RWPE2 (cell line): ENCODE measurements around the gene EIF3F.

Experiments used
- ATAC-seq: fragments of 200-7000 bp; cut with Tn5 transposase; 3 replicates; pipeline ENCODE4 v1.9.1; 2021; ENCODE audit warnings: low read depth
- DNase-seq: peaks from one replicate; pipeline ENCODE4 v3.0.0-alpha.2; 2020; ENCODE audit warnings: low spot score
- H3K27ac ChIP-seq: fragments of 450-650 bp; 2 replicates; pipeline ENCODE4 v1.5.1; 2017; ENCODE audit warnings: mild to moderate bottlenecking; ENCODE audit not compliant: poor library complexity, severe bottlenecking
- H3K27me3 ChIP-seq: fragments of 250-450 bp; sonication (Bioruptor Pico); 2 replicates; pipeline ENCODE4 v1.5.1; 2021; ENCODE audit warnings: mild to moderate bottlenecking, moderate library complexity; ENCODE audit not compliant: insufficient read depth, poor library complexity, severe bottlenecking
- H3K36me3 ChIP-seq: fragments of 250-450 bp; sonication (Bioruptor Pico); 2 replicates; pipeline ENCODE4 v1.5.1; 2020; ENCODE audit warnings: low read depth, mild to moderate bottlenecking, moderate library complexity
- H3K4me1 ChIP-seq: fragments of 250-450 bp; sonication (Bioruptor Pico); 2 replicates; pipeline ENCODE4 v1.5.1; 2021; ENCODE audit warnings: mild to moderate bottlenecking, moderate library complexity; ENCODE audit not compliant: insufficient read depth, poor library complexity, severe bottlenecking
- H3K4me3 ChIP-seq: fragments of 250-450 bp; sonication (Bioruptor Pico); 2 replicates; pipeline ENCODE4 v1.5.1; 2021; ENCODE audit warnings: mild to moderate bottlenecking, moderate library complexity; ENCODE audit not compliant: severe bottlenecking
- H3K9me3 ChIP-seq: fragments of 250-450 bp; sonication (Bioruptor Pico); 2 replicates; pipeline ENCODE4 v1.5.1; 2021; ENCODE audit warnings: mild to moderate bottlenecking, moderate library complexity; ENCODE audit not compliant: severe bottlenecking
- CTCF ChIP-seq: fragments of 450-650 bp; IDR thresholded peaks from one replicate; pipeline ENCODE4 v1.5.1; 2017; ENCODE audit warnings: mild to moderate bottlenecking, moderate library complexity; ENCODE audit not compliant: poor library complexity, severe bottlenecking

The EIF3F gene

GRCh38 chr11:8033305-8034105 lies 46.4 kb downstream of the EIF3F start:
- TF ChIP-seq CTCF = peak; percentile 81
- DNase-seq = no peak
- H3K36me3 ChIP-seq = no peaks in the 10 kb centered on the region
- no peaks in the 10 kb centered on the region for H3K9me3 ChIP-seq
- no peak overlapping the region for H3K4me3 ChIP-seq
- H3K27me3 ChIP-seq = no peaks in the 10 kb centered on the region
- H3K27ac ChIP-seq = no peak overlapping the region
- peak; percentile 77 for ATAC-seq
- H3K4me1 ChIP-seq = no peaks in the 10 kb centered on the region

- H3K27me3 ChIP-seq = no peaks in the 10 kb centered on the region
- DNase-seq (no peak), ATAC-seq (no peak)
- TF ChIP-seq CTCF = no peak
- H3K9me3 ChIP-seq = no peaks in the 10 kb centered on the region
- H3K36me3 ChIP-seq = no peaks in the 10 kb centered on the region
- H3K4me3 ChIP-seq = no peak overlapping the region
- no peak overlapping the region for H3K27ac ChIP-seq
- no peaks in the 10 kb centered on the region for H3K4me1 ChIP-seq
These were observed 47.0 kb downstream of the EIF3F start for GRCh38 chr11:8034106-8034585.

- DNase-seq (no peak), ATAC-seq (no peak)
- TF ChIP-seq CTCF = no peak
- Histone ChIP-seq H3K36me3 (no peaks in the 10 kb centered on the region), H3K9me3 (no peaks in the 10 kb centered on the region), H3K4me1 (no peaks in the 10 kb centered on the region), H3K27ac (no peak overlapping the region), H3K27me3 (no peaks in the 10 kb centered on the region), H3K4me3 (no peak overlapping the region)
These were observed 47.6 kb downstream of the EIF3F start for GRCh38 chr11:8034604-8035190.

- H3K27me3 ChIP-seq = no peaks in the 10 kb centered on the region
- DNase-seq = no peak
- no peak for ATAC-seq
- no peak overlapping the region for H3K27ac ChIP-seq
- no peaks in the 10 kb centered on the region for H3K4me1 ChIP-seq
- no peaks in the 10 kb centered on the region for H3K36me3 ChIP-seq
- no peak overlapping the region for H3K4me3 ChIP-seq
- no peaks in the 10 kb centered on the region for H3K9me3 ChIP-seq
- no peak for TF ChIP-seq CTCF
These were observed 48.2 kb downstream of the EIF3F start for GRCh38 chr11:8035200-8035855.
